Endothelial cell of umbilical vein (primary cell): Measurements from ENCODE around the gene CHRNA1. TPM values are rescaled to one million over a fixed set of nuclear protein-coding genes. Genes with fewer than 3 reads are reported as not detected.

Source experiments
- BruUV-seq: library from RNA; stranded (reverse); fragments of 400-500 nt; replicated peaks from 2 replicates; lab custom pipeline; 2021; lab: Mats Ljungman, UMichigan
- CTCF ChIA-PET: fragments of 300-600, 350-600 bp; sonication (Branson Sonifier 250); formaldehyde crosslinking; loops from one replicate; lab custom pipeline; 2021; ENCODE audit warnings: antibody characterized with exemption, inconsistent platforms; lab: Charles Lee
- POLR2A ChIA-PET: fragments of 300-600, 350-600 bp; sonication (Branson Sonifier 250); formaldehyde crosslinking; loops from one replicate; lab custom pipeline; 2021; ENCODE audit warnings: antibody characterized with exemption, inconsistent platforms; lab: Charles Lee
- DNase-seq: peaks from one replicate; pipeline ENCODE4 v3.0.0-alpha.2; 2011; ENCODE audit warnings: low read depth, low spot score
- FAIRE-seq: peaks from 2 replicates; lab custom pipeline; 2011; peaks lifted over from hg19 to GRCh38; lab: Jason Lieb, UNC
- H2AFZ ChIP-seq: 2 replicates; pipeline ENCODE4 v1.6.0; 2012; ENCODE audit warnings: low read depth, low read length, control low read depth, inconsistent platforms
- H3K27ac ChIP-seq: 2 replicates; pipeline ENCODE4 v1.5.1; 2011; ENCODE audit warnings: low read depth, mild to moderate bottlenecking, control low read depth, low read length, moderate library complexity; ENCODE audit not compliant: insufficient read depth
- H3K27me3 ChIP-seq, 2 experiments: 2 replicates each; pipeline versions ENCODE4 v1.6.0 to v1.6.1; 2011; ENCODE audit warnings: low read length in 2 of 2, mixed read lengths in 1 of 2; ENCODE audit not compliant: control insufficient read depth in 2 of 2, insufficient read depth in 2 of 2
- H3K36me3 ChIP-seq, 2 experiments: 2 replicates in 1 of 2; 3 replicates in 1 of 2; pipeline ENCODE4 v1.5.1; 2011; ENCODE audit warnings: low read length in 2 of 2, mild to moderate bottlenecking in 1 of 2, moderate library complexity in 1 of 2; ENCODE audit not compliant: control insufficient read depth in 2 of 2, insufficient read depth in 2 of 2; ENCODE audit errors: extremely low read depth in 1 of 2
- H3K4me1 ChIP-seq: 3 replicates; pipeline ENCODE4 v1.5.1; 2011; ENCODE audit warnings: mild to moderate bottlenecking, low read length; ENCODE audit not compliant: control insufficient read depth, insufficient read depth; ENCODE audit errors: extremely low read depth
- H3K4me2 ChIP-seq: 2 replicates; pipeline ENCODE4 v1.6.1; 2011; ENCODE audit warnings: low read length, control low read depth, mixed read lengths; ENCODE audit not compliant: insufficient read depth
- H3K4me3 ChIP-seq, 3 experiments: fragments of 200-600 bp in 1 of 3; sonication (generic), shearing (Covaris generic) in 1 of 3; replicated peaks in 1 of 3; 2 replicates each; pipeline ENCODE4 v1.5.1; 2011 to 2016; ENCODE audit warnings: control low read depth in 3 of 3, low read length in 3 of 3, mild to moderate bottlenecking in 2 of 3, inconsistent platforms in 1 of 3, low read depth in 1 of 3, moderate library complexity in 1 of 3; ENCODE audit not compliant: insufficient read depth in 1 of 3
- H3K79me2 ChIP-seq: 2 replicates; pipeline ENCODE4 v1.6.0; 2012; ENCODE audit warnings: low read length, inconsistent platforms; ENCODE audit not compliant: control insufficient read depth, insufficient read depth
- H3K9ac ChIP-seq: replicated peaks from 2 replicates; pipeline ENCODE3; 2011; ENCODE audit warnings: low read length, control low read depth; ENCODE audit not compliant: insufficient read depth; ENCODE audit errors: extremely low read depth
- H3K9me1 ChIP-seq: replicated peaks from 3 replicates; pipeline ENCODE4 v1.6.0; 2011; ENCODE audit warnings: mild to moderate bottlenecking, low read length; ENCODE audit not compliant: control insufficient read depth, insufficient read depth; ENCODE audit errors: extremely low read depth
- H3K9me3 ChIP-seq: replicated peaks from 2 replicates; pipeline ENCODE4 v1.5.1; 2012; ENCODE audit warnings: low read length, inconsistent platforms; ENCODE audit not compliant: control insufficient read depth, insufficient read depth
- H4K20me1 ChIP-seq: replicated peaks from 2 replicates; pipeline ENCODE3; 2011; ENCODE audit warnings: mild to moderate bottlenecking, low read length; ENCODE audit not compliant: control insufficient read depth, insufficient read depth; ENCODE audit errors: extremely low read depth
- CTCF ChIP-seq, 2 donors: IDR thresholded peaks; 1 replicate in 1 of 2; 2 replicates in 1 of 2; pipeline ENCODE4 v1.5.1; 2011; ENCODE audit warnings: low read length in 2 of 2, mild to moderate bottlenecking in 2 of 2, moderate library complexity in 2 of 2, control low read depth in 1 of 2, inconsistent platforms in 1 of 2, low read depth in 1 of 2; ENCODE audit not compliant: insufficient read depth in 1 of 2; ENCODE audit errors: extremely low read depth in 1 of 2
- EZH2 ChIP-seq: IDR thresholded peaks from 2 replicates; pipeline ENCODE4 v1.6.1; 2012; ENCODE audit warnings: borderline replicate concordance, low read depth, mild to moderate bottlenecking, moderate library complexity, low read length, inconsistent platforms; ENCODE audit not compliant: severe bottlenecking
- FOS ChIP-seq: IDR thresholded peaks from 2 replicates; pipeline ENCODE4 v1.6.1; 2011; ENCODE audit warnings: mild to moderate bottlenecking, low read length, moderate library complexity, borderline replicate concordance; ENCODE audit not compliant: insufficient read depth
- GATA2 ChIP-seq: IDR thresholded peaks from 2 replicates; pipeline ENCODE4 v1.7.0; 2011; ENCODE audit warnings: low read depth, mild to moderate bottlenecking, moderate library complexity, mixed read lengths, low read length; ENCODE audit not compliant: insufficient read length, insufficient read depth
- JUN ChIP-seq: IDR thresholded peaks from 2 replicates; pipeline ENCODE4 v1.6.1; 2011; ENCODE audit warnings: borderline replicate concordance, low read depth; ENCODE audit not compliant: insufficient read length, insufficient read depth
- MAX ChIP-seq: IDR thresholded peaks from 2 replicates; pipeline ENCODE4 v1.6.1; 2011; ENCODE audit not compliant: insufficient read depth, insufficient read length
- MYC ChIP-seq: IDR thresholded peaks from one replicate; pipeline ENCODE4 v1.6.1; 2011; ENCODE audit warnings: mild to moderate bottlenecking, low read depth, low read length
- POLR2A ChIP-seq: IDR thresholded peaks from 2 replicates; pipeline ENCODE4 v1.6.1; 2012; ENCODE audit warnings: low read depth, mild to moderate bottlenecking, control low read depth, low read length
- POLR2AphosphoS5 ChIP-seq: IDR thresholded peaks from 2 replicates; pipeline ENCODE4 v1.6.1; 2012; ENCODE audit warnings: low read depth, mild to moderate bottlenecking, control low read depth, low read length, moderate library complexity; ENCODE audit not compliant: insufficient read depth
- dilution Hi-C: fragments of 300-500 bp; cut with MboI; formaldehyde crosslinking; loops from one replicate; pipeline ENCODE4 v1.15.0; 2019; ENCODE audit warnings: low sequenced_read_pairs; ENCODE audit not compliant: extremely low pct_ligation_motif_present
- intact Hi-C: fragments of 100-400 bp; cut with micrococcal nuclease; formaldehyde crosslinking; loops from one replicate; pipeline ENCODE4 v1.10.0; 2022
- polyA plus RNA-seq, 4 experiments: library from polyadenylated mRNA; depleted of rRNA in 3 of 4; stranded (reverse) in 3 of 4; unstranded in 1 of 4; fragments of >200 nt; gene quantifications; 2 replicates each; pipeline versions ENCODE4 v1.2.1 to v1.2.3, GENCODE V29; 2011 to 2012; ENCODE audit warnings: missing spikeins in 1 of 4
- total RNA-seq: library from RNA; stranded (reverse); gene quantifications from 2 replicates; pipeline ENCODE4 v1.2.3, GENCODE V29; 2021

The CHRNA1 gene
- total and polyA plus RNA-seq, 2 donors (not counting 3 experiments of a cell fraction or from before 2014, with no cell fraction given) = 11.3 to 18.2 TPM

- H3K36me3 ChIP-seq = no peaks in the 10 kb centered on the region
- intact Hi-C loops = no loop called here
- H4K20me1 ChIP-seq = no peaks in the 10 kb centered on the region
- H3K9ac ChIP-seq = no peak overlapping the region
- ChIA-PET CTCF (no interaction called here), POLR2A (no interaction called here)
- H3K79me2 ChIP-seq = no peaks in the 10 kb centered on the region
- no peak overlapping the region for H3K4me3 ChIP-seq
- H3K27ac ChIP-seq = no peak overlapping the region
- H3K9me1 ChIP-seq = no peaks in the 10 kb centered on the region
- FAIRE-seq (no peak), DNase-seq (no peak)
- peaks cover 6 to 8% of the 10 kb centered on the region in 2 experiments for H3K27me3 ChIP-seq
- H3K9me3 ChIP-seq = no peaks in the 10 kb centered on the region
- dilution Hi-C loops = no loop called here
- H3K4me2 ChIP-seq = no peak overlapping the region
- no TSS peak for BruUV-seq
- H2AFZ ChIP-seq = no peak overlapping the region
- H3K4me1 ChIP-seq = no peaks in the 10 kb centered on the region
- no peak for TF ChIP-seq POLR2AphosphoS5
- no peak for TF ChIP-seq CTCF (IDR thresholded peaks at IDR 0.05; ENCODE audit: extremely low read depth in 1 of 2, insufficient read depth in 1 of 2, low read depth in 1 of 2, low read length in 2 of 2)
These were observed 46.4 kb downstream of the CHRNA1 start for GRCh38 chr2:174717916-174718315.

- no peak overlapping the region for H3K4me2 ChIP-seq
- dilution Hi-C loops = no loop called here
These were observed 47.0 kb downstream of the CHRNA1 start for GRCh38 chr2:174717273-174717672.

More at GRCh38 chr2:174717273-174717672, 47.0 kb downstream of the CHRNA1 start:
- intact Hi-C loops = no loop called here
- H3K27me3 ChIP-seq = peaks cover 4 to 6% of the 10 kb centered on the region in 2 experiments
- FAIRE-seq (no peak), DNase-seq (no peak)
- H3K9me3 ChIP-seq = no peaks in the 10 kb centered on the region
- no peaks in the 10 kb centered on the region for H3K79me2 ChIP-seq
- BruUV-seq = no TSS peak
- no peak overlapping the region for H3K9ac ChIP-seq
- H4K20me1 ChIP-seq = no peaks in the 10 kb centered on the region
- POLR2A ChIA-PET = no interaction called here
- H2AFZ ChIP-seq = no peak overlapping the region
- H3K4me1 ChIP-seq = no peaks in the 10 kb centered on the region
- no peak overlapping the region for H3K4me3 ChIP-seq
- no peaks in the 10 kb centered on the region for H3K36me3 ChIP-seq
- TF ChIP-seq CTCF (IDR thresholded peaks at IDR 0.05; ENCODE audit: extremely low read depth in 1 of 2, insufficient read depth in 1 of 2, low read depth in 1 of 2, low read length in 2 of 2) (no peak), FOS (no peak), POLR2AphosphoS5 (no peak), JUN (no peak), EZH2 (no peak), MYC (no peak), MAX (no peak), POLR2A (no peak), GATA2 (no peak)
- CTCF ChIA-PET = no interaction called here
- no peak overlapping the region for H3K27ac ChIP-seq
- no peaks in the 10 kb centered on the region for H3K9me1 ChIP-seq
